Umbilical cord (tissue), 2 donors: Measurements from ENCODE around the gene CILP2. TPM values are rescaled to one million over a fixed set of nuclear protein-coding genes. Genes with fewer than 3 reads are reported as not detected.

ENCODE experiments used
- DNase-seq: peaks from one replicate; pipeline ENCODE4 v3.0.0-alpha.2; 2015; ENCODE audit warnings: low spot score
- total RNA-seq: library from RNA; depleted of rRNA; stranded (reverse); fragments of >200 nt; gene quantifications from one replicate; pipeline ENCODE4 v1.2.3, GENCODE V29; 2014; ENCODE audit warnings: low replicate concordance; ENCODE audit not compliant: insufficient read depth

Gene CILP2
- total RNA-seq, 1 donor from 2014 or later, result 20.5 TPM

GRCh38 chr19:19529783-19530422, 8.2 kb upstream of the CILP2 start:
- no peak for DNase-seq

GRCh38 chr19:19530423-19530804, 7.7 kb upstream of the CILP2 start:
- no peak for DNase-seq

DNA sequence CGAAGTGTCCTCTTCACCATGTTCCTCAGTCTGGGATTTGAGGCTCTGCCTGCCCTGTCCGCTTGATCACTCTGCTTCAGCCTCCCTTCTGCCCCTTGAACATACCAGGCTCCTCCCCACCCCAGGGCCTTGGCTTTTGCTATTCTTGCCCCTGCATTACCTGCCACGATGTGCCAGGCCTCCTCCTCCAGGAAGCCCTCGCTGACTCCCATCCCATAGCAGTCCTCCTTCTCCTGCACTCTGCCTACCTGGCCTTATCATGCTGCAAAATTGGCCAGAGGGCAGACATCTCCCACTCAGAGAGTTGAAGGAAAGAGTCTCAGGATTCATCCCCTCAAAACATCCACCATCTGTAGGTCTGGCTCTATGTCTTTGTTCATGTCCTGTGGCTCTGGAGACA, 7.2 kb upstream of the CILP2 start:
- no peak for DNase-seq

GRCh38 chr19:19531951-19532805, 5.9 kb upstream of the CILP2 start:
- peak; percentile 66 for DNase-seq

- no peak for DNase-seq
Observed at GRCh38 chr19:19532806-19533701, 5.0 kb upstream of the CILP2 start.

- no peak for DNase-seq
Observed at GRCh38 chr19:19533841-19534240, 4.2 kb upstream of the CILP2 start.

DNA sequence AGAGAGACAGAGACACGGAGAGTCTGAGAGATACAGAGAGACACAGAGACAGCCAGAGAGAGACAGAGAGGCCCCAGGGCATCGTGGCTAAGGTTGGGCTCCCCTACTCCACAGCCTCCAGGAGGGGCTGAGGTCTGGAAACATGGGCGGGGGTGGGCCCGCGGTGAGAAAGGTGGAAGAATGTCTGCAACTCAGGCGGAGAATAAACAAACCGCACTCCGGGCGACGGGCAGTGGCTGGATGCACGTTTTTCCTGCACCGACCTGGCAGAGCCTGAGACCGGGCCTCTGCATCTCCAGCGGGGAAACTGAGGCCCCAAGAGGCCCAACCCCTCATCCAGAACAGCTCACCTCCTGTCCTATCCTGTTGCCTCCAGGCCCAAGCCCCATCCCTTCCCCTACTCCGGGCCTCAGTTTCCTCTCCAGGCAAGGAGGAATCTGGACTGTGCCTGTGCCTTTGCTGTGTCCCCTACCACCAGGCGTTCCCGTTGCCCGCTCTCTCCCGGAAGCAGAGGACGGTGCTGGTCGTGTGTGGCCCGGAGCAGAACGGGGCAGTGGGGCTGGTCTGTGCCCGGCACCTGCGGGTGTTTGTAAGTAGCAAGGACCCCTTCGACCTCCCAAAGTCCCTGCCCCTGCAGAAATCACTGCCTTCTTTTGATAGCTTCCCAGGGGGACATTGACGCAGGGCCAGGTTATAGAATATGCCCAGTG, 3.4 kb upstream of the CILP2 start:
- no peak for DNase-seq

GRCh38 chr19:19535311-19536191, 2.5 kb upstream of the CILP2 start:
- no peak for DNase-seq

DNA sequence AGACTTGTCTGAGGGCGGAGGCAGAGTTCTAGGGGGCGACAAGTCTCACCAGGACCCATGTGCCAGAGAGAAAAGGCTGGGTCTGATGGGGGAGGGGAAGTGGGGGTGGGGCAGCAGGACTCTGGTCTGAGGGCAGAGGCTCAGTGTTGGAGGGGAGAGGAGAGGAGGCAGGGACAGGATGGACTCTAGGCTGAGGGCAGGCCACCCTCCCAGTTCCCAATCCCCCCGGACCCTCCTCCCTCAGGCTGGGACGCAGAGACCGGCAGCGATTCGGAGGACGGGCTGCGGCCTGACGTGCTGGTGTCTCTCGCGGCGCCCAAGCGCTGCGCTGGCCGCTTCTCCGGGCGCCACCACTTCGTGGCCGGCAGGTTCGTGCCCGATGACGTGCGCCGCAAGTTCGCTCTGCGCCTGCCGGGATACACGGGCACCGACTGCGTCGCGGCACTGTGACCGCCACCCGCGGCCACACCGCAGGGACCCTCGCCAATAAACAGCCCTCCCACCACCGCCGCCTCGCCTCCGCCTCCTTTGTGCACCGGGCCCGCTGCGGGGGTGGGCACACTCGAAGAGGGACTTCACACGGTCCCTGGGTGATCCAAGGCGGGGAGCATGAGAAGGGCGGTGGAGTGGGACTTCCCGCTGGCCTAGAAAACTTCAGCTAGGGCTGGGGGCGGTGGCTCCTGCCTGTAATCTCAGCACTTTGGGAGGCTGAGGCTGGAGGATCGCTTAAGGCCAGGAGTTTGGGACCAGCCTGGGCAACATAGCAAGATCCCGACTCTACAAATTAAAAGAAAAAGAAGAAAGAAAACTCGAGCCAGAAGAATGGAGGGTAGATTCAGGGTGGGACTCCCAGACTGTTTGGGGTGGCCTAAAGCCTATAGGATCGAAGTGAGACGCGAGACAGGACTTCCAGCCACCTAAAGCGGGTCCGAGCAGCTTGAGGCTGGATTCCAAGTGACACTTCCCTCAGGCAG, 703 bp upstream of the CILP2 start:
- no peak for DNase-seq

- DNase-seq, result no peak
Observed at GRCh38 chr19:19538785-19539166, 711 bp downstream of the CILP2 start.

- no peak for DNase-seq
Observed at GRCh38 chr19:19539698-19540063, 1.6 kb downstream of the CILP2 start.

- peak; percentile 54 for DNase-seq
Observed at GRCh38 chr19:19540064-19540714, 2.1 kb downstream of the CILP2 start.

DNA sequence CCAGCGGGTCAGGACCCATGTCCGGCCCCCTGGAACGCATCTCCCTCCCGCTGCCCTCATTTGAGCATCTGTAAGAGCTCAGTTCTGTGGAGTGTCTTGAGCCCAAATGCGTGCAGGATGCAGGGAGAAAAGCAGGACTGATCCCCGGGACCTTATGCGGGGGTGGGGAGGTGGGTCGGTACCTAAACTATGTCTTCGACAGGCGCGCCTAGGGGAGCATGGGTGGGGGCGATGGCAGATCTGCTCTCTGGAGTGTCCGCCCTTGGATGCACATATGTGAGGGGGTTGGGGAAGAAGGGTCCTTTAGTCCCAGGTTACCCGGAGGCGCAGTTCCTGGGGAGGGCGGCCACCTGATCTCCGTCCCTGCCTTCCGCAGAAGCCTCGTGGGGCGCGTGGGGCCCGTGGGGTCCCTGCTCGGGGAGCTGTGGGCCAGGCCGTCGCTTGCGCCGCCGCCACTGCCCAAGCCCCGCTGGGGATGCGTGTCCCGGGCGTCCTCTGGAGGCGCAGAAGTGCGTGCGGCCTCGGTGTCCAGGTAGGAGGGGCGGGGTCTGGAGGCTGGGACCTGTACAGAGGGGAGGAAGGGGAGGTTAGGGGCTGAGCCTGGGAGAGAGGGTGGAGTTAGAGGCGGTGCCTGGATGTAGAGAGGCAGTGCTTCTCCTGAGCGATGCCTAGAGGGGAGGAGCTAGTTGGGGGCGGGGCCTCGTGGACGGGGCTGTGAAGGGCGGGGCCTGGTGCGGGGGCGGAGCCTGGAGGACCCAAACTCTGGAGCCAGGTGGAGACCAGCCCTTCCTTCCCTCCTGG, 2.9 kb downstream of the CILP2 start:
- DNase-seq, result no peak

DNA sequence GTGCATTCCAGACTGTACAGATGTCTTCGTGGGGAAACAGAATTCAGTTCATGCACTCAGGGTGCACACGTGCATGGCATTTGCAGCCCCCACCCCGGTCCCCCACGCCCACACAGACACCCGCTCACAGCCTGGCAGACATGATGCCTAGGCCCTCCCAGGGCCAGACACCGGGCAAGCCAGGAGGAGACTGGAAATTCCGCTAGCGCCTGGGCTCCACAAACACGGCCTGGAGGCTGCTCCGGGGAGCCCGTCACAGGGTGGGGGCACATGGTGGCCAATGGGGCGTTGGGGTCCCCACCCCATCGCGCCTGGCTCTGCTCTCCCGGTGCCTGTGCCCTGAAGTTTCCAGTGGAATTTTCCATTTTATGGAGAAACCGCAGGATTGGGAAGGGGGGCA, 3.6 kb downstream of the CILP2 start:
- no peak for DNase-seq

DNA sequence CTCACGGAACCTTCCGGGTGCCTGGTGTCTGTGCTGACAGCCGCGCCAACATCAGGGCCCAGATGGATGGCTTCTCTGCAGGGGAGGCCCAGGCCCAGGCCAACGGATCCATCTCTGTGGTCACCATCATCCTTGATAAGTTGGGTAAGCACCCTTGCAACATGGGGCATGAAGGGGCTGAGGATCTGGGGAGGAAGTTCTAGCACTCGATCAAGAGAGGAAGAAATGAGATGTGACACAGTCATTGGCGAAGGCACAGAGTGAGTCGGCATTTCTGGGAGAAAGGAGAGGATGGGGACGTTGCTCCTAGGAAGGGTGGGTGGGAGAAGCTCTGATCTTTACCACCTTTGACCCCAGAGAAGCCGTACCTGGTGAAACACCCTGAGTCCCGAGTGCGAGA, 4.4 kb downstream of the CILP2 start:
- DNase-seq, result no peak

DNA sequence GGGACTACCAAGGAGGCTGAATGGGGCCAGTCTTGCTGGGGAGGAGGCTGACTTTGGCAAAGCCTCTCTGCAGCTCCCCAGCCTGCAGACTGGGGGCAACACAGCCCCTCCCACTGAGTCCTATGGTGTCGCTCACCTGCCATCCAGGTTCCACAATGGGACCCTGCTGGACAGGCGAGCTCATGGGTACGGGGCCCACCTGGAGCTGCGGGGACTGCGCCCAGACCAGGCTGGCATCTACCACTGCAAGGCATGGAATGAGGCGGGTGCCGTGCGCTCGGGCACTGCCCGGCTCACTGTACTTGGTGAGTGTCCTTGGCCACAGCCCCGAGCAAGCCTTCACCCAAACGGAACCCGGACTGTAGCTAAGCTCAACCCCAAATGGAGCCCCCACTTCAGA, 5.0 kb downstream of the CILP2 start:
- no peak for DNase-seq

DNA sequence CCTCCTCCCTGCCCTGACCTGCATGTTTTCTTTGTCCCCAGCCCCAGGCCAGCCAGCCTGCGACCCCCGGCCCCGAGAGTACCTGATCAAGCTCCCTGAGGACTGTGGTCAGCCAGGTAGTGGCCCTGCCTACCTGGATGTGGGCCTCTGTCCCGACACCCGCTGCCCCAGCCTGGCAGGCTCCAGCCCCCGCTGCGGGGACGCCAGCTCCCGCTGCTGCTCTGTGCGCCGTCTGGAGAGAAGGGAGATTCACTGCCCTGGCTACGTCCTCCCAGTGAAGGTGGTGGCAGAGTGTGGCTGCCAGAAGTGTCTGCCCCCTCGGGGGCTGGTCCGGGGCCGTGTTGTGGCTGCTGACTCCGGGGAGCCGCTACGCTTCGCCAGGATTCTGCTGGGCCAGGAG, 5.6 kb downstream of the CILP2 start:
- DNase-seq, result no peak
